WTC11 (cell line): Measurements from ENCODE around the gene ARHGAP42.

Experiments used
- CTCF ChIP-seq: fragments of 200-600 bp; IDR thresholded peaks from 2 replicates; pipeline ENCODE4 v1.8.0; 2022; ENCODE audit warnings: antibody characterized with exemption
- E2F4 ChIP-seq: sonication (generic); formaldehyde crosslinking; IDR thresholded peaks from 2 replicates; pipeline ENCODE4 v1.8.1; 2022; ENCODE audit warnings: low read depth, mild to moderate bottlenecking, moderate library complexity, missing genetic modification reagents, borderline replicate concordance
- KAT7 ChIP-seq: sonication (generic); formaldehyde crosslinking; IDR thresholded peaks from 2 replicates; pipeline ENCODE4 v1.8.1; 2023; ENCODE audit warnings: missing genetic modification reagents, mild to moderate bottlenecking, borderline replicate concordance

GRCh38 chr11:100800202-100800601 is 113.1 kb downstream of the ARHGAP42 start:
- no peak for TF ChIP-seq KAT7 (CRISPR knock-in tag)
- TF ChIP-seq CTCF, result no peak
- TF ChIP-seq E2F4, result no peak
